CD8-positive, alpha-beta memory T cell (primary cell): ENCODE measurements around the gene TAP1. TPM values are rescaled to one million over a fixed set of nuclear protein-coding genes. Genes with fewer than 3 reads are reported as not detected.

ENCODE experiments used
- CTCF ChIA-PET: fragments of 350-600 bp; sonication (Branson Sonifier 250); formaldehyde crosslinking; loops from one replicate; lab custom pipeline; 2021; ENCODE audit warnings: antibody characterized with exemption; lab: Charles Lee
- POLR2A ChIA-PET: fragments of 350-600 bp; sonication (Branson Sonifier 250); formaldehyde crosslinking; loops from one replicate; lab custom pipeline; 2021; ENCODE audit warnings: antibody characterized with exemption; lab: Charles Lee
- DNase-seq, 5 donors: peaks; one replicate each; pipeline versions ENCODE4 v3.0.0 to v3.0.0-alpha.2; 2020 to 2022; ENCODE audit warnings: mixed read lengths in 1 of 5
- H3K27ac ChIP-seq: one replicate; pipeline ENCODE4 v1.7.0; 2013; ENCODE audit warnings: low read depth, mild to moderate bottlenecking, low read length, moderate library complexity
- H3K27me3 ChIP-seq: 2 replicates; pipeline ENCODE4 v1.7.0; 2013; ENCODE audit warnings: low read length, mild to moderate bottlenecking; ENCODE audit not compliant: insufficient read depth, poor library complexity, severe bottlenecking
- H3K36me3 ChIP-seq: 2 replicates; pipeline ENCODE4 v1.7.0; 2013; ENCODE audit warnings: mild to moderate bottlenecking, low read length, moderate library complexity; ENCODE audit not compliant: insufficient read depth
- H3K4me1 ChIP-seq: 2 replicates; pipeline ENCODE4 v1.7.0; 2013; ENCODE audit warnings: mild to moderate bottlenecking, low read length, moderate library complexity; ENCODE audit not compliant: insufficient read depth
- H3K4me3 ChIP-seq: 2 replicates; pipeline ENCODE4 v1.7.0; 2013; ENCODE audit warnings: mild to moderate bottlenecking, low read length
- H3K9me3 ChIP-seq: 2 replicates; pipeline ENCODE4 v1.7.0; 2013; ENCODE audit warnings: mild to moderate bottlenecking, low read length
- H3K27ac Mint-ChIP-seq, 8 donors: one replicate each; pipeline ENCODE4 v1.8.0; 2020 to 2021; ENCODE audit warnings: mixed read lengths in 8 of 8, mild to moderate bottlenecking in 6 of 8, inconsistent platforms in 3 of 8, moderate library complexity in 3 of 8
- H3K27me3 Mint-ChIP-seq, 2 donors: one replicate each; pipeline ENCODE4 v1.8.0; 2020 to 2021; ENCODE audit warnings: mixed read lengths in 2 of 2, mild to moderate bottlenecking in 1 of 2, moderate library complexity in 1 of 2
- H3K36me3 Mint-ChIP-seq, 3 donors: one replicate each; pipeline ENCODE4 v1.8.0; 2020 to 2021; ENCODE audit warnings: mixed read lengths in 3 of 3, inconsistent platforms in 1 of 3, mild to moderate bottlenecking in 1 of 3
- H3K4me1 Mint-ChIP-seq, 3 donors: one replicate each; pipeline ENCODE4 v1.8.0; 2020 to 2021; ENCODE audit warnings: mixed read lengths in 3 of 3, inconsistent platforms in 1 of 3, mild to moderate bottlenecking in 1 of 3
- H3K4me3 Mint-ChIP-seq, 7 donors: one replicate each; pipeline ENCODE4 v1.8.0; 2020 to 2021; ENCODE audit warnings: mixed read lengths in 7 of 7, mild to moderate bottlenecking in 6 of 7, moderate library complexity in 4 of 7, inconsistent platforms in 2 of 7
- H3K9me3 Mint-ChIP-seq, 5 donors: one replicate each; pipeline ENCODE4 v1.8.0; 2020 to 2022; ENCODE audit warnings: mixed read lengths in 5 of 5, mild to moderate bottlenecking in 3 of 5, moderate library complexity in 2 of 5, inconsistent platforms in 1 of 5
- polyA plus RNA-seq: library from polyadenylated mRNA; unstranded; fragments of 300-500 nt; fragmentation: Illumina TruSeq; gene quantifications from one replicate; pipeline ENCODE4 v1.2.3, GENCODE V29; 2021
- total RNA-seq, 2 experiments: library from RNA; stranded (reverse); gene quantifications; one replicate each; pipeline ENCODE4 v1.2.3, GENCODE V29; 2021

Gene TAP1
- total and polyA plus RNA-seq, 3 experiments from 2014 or later = 394 to 407 (median 396) TPM

GRCh38 chr6:32838114-32838958 is 15.2 kb downstream of the TAP1 start, which contains the start of gene TAP2:
TAP2 (minus strand) TSS chr6:32838739; CDS start chr6:32838233, 506 bp downstream.
- POLR2A ChIA-PET = interaction anchor here (0.5 to 10.1 kb wide), 15 partner anchors 17 to 1176 kb away, joined by 3 to 350 read pairs (median 3); partner anchors contain the start of genes HLA-DMA, HLA-DMB, PSMB9 and TAP1
- peaks cover 0 to 2% of the 10 kb centered on the region in 2 donors for H3K27me3 Mint-ChIP-seq
- Histone ChIP-seq H3K9me3 (no peaks in the 10 kb centered on the region), H3K4me1 (peaks cover 78% of the 10 kb centered on the region), H3K4me3 (peak within 1 kb of the TSS; percentile 75), H3K36me3 (peaks cover 47% of the 10 kb centered on the region), H3K27me3 (no peaks in the 10 kb centered on the region), H3K27ac (peak within 1 kb of the TSS; percentile 77)
- CTCF ChIA-PET = interaction anchor here (0.6 to 10.6 kb wide), 50 partner anchors 9 to 1436 kb away, joined by 3 to 295 read pairs (median 4); partner anchors contain the start of genes BRD2, HLA-DMA, HLA-DMB and HLA-DPB1
- peak; percentile 94 to 98 (median 97) for DNase-seq
- H3K4me3 Mint-ChIP-seq = peak within 1 kb of the TSS; percentile 91 to 97 (median 96)
- peaks cover 27 to 83% (median 32%) of the 10 kb centered on the region in 3 donors for H3K36me3 Mint-ChIP-seq
- H3K4me1 Mint-ChIP-seq = peaks cover 84 to 91% (median 88%) of the 10 kb centered on the region in 3 donors
- H3K9me3 Mint-ChIP-seq = no peaks in the 10 kb centered on the region
- peak within 1 kb of the TSS; percentile 91 to 100 (median 100) for H3K27ac Mint-ChIP-seq

GRCh38 chr6:32837651-32838113 is 15.8 kb downstream of the TAP1 start:
- peak overlapping the region; percentile 75 for H3K4me3 ChIP-seq
- peak overlapping the region; percentile 91 to 97 (median 96) for H3K4me3 Mint-ChIP-seq
- H3K9me3 ChIP-seq = no peaks in the 10 kb centered on the region
- H3K36me3 ChIP-seq = peaks cover 50% of the 10 kb centered on the region
- no peak for DNase-seq
- peaks cover 27 to 83% (median 37%) of the 10 kb centered on the region in 3 donors for H3K36me3 Mint-ChIP-seq
- ChIA-PET CTCF (interaction anchor here (0.8 to 10.6 kb wide), 25 partner anchors 9 to 633 kb away, joined by 3 to 295 read pairs (median 7); partner anchors contain the start of genes BRD2, HLA-DMA, HLA-DMB and HLA-DPB1), POLR2A (interaction anchor here (0.6 to 10.1 kb wide), 11 partner anchors 17 to 1175 kb away, joined by 3 to 350 read pairs (median 3); partner anchors contain the start of genes HLA-DMA, HLA-DMB, PSMB9 and TAP1)
- peak overlapping the region; percentile 91 to 100 (median 98) for H3K27ac Mint-ChIP-seq
- H3K27me3 ChIP-seq = no peaks in the 10 kb centered on the region
- H3K4me1 Mint-ChIP-seq = peaks cover 85 to 92% (median 89%) of the 10 kb centered on the region in 3 donors
- peaks cover 0 to 2% of the 10 kb centered on the region in 2 donors for H3K27me3 Mint-ChIP-seq
- H3K9me3 Mint-ChIP-seq = no peaks in the 10 kb centered on the region
- H3K27ac ChIP-seq = peak overlapping the region; percentile 77
- peaks cover 73% of the 10 kb centered on the region for H3K4me1 ChIP-seq

- Histone ChIP-seq H3K4me3 (no peak overlapping the region), H3K27ac (no peak overlapping the region)
These were observed 16.6 kb downstream of the TAP1 start for GRCh38 chr6:32836873-32837272.

DNA sequence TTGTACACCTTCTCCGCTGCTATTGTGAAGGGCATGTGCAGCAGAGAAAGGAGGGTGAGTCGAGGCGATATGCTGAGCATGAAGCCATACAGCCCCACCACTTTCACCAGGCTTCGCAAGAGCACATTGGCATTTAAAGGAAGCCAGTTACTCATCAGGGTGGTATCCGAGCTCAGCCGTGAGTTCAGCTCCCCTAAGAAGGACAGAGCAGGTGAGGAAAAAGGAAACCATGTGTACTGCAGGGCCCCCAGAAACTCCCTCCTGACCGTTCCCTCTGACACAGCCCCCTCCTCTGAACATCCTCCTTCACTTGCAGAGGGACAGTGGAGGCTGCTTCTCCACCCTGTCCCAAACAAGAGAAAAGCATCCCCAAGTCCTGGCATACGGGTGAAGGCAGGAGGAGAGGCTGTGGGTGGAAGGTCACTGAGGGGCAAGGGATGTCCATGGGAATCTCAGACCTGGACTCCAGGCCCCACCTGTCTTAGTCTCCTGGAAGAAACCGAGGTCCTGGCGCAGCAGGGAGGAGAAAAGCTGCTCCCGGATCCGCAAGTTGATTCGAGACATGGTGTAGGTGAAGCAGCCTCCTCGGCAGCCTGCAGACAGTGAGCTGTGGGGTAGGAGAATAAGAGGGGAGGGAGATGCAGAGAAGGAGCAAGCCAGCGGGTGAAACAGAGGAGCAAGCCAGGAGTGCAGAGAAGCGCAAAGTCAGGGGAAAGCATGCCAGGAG is 18.2 kb downstream of the TAP1 start:
- H3K4me3 ChIP-seq = no peak overlapping the region
- peaks cover 55% of the 10 kb centered on the region for H3K36me3 ChIP-seq
- H3K36me3 Mint-ChIP-seq = peaks cover 18 to 83% (median 28%) of the 10 kb centered on the region in 3 donors
- H3K4me3 Mint-ChIP-seq = peak overlapping the region in 5 of 7 donors; percentile 9 to 96 (median 91)
- CTCF ChIA-PET = interaction anchor here (1.1 to 3.2 kb wide), 2 partner anchors 33 to 149 kb away, joined by 6 to 16 read pairs; no protein-coding TSS in a partner anchor
- peak overlapping the region in 7 of 8 donors; percentile 11 to 100 (median 81) for H3K27ac Mint-ChIP-seq
- H3K9me3 ChIP-seq = no peaks in the 10 kb centered on the region
- no peak overlapping the region for H3K27ac ChIP-seq
- no peaks in the 10 kb centered on the region for H3K9me3 Mint-ChIP-seq
- peaks cover 49% of the 10 kb centered on the region for H3K4me1 ChIP-seq
- peaks cover 70 to 85% (median 73%) of the 10 kb centered on the region in 3 donors for H3K4me1 Mint-ChIP-seq
- H3K27me3 Mint-ChIP-seq = no peaks in the 10 kb centered on the region
- H3K27me3 ChIP-seq = no peaks in the 10 kb centered on the region
- no peak for DNase-seq
- POLR2A ChIA-PET = interaction anchor here (0.6 kb wide), 1 partner anchor 19 kb away, joined by 3 read pairs; the partner anchor contains the start of genes PSMB9 and TAP1

More at GRCh38 chr6:32836873-32837272, 16.6 kb downstream of the TAP1 start:
- peaks cover 22 to 83% (median 32%) of the 10 kb centered on the region in 3 donors for H3K36me3 Mint-ChIP-seq
- Histone ChIP-seq H3K9me3 (no peaks in the 10 kb centered on the region), H3K27me3 (no peaks in the 10 kb centered on the region), H3K4me1 (peaks cover 65% of the 10 kb centered on the region), H3K36me3 (peaks cover 50% of the 10 kb centered on the region)
- no peak for DNase-seq
- peak overlapping the region; percentile 91 to 97 (median 96) for H3K4me3 Mint-ChIP-seq
- no peaks in the 10 kb centered on the region for H3K27me3 Mint-ChIP-seq
- peaks cover 76 to 88% (median 84%) of the 10 kb centered on the region in 3 donors for H3K4me1 Mint-ChIP-seq
- CTCF ChIA-PET = interaction anchor here (6.8 to 10.6 kb wide), 2 partner anchors 20 to 32 kb away, joined by 190 to 295 read pairs; partner anchors contain the start of genes PSMB9 and TAP1
- POLR2A ChIA-PET = interaction anchor here (1.2 to 10.1 kb wide), 2 partner anchors 18 to 104 kb away, joined by 3 to 350 read pairs; partner anchors contain the start of genes HLA-DMB, PSMB9 and TAP1
- H3K9me3 Mint-ChIP-seq = no peaks in the 10 kb centered on the region
- H3K27ac Mint-ChIP-seq = peak overlapping the region; percentile 4 to 100 (median 95)

DNA sequence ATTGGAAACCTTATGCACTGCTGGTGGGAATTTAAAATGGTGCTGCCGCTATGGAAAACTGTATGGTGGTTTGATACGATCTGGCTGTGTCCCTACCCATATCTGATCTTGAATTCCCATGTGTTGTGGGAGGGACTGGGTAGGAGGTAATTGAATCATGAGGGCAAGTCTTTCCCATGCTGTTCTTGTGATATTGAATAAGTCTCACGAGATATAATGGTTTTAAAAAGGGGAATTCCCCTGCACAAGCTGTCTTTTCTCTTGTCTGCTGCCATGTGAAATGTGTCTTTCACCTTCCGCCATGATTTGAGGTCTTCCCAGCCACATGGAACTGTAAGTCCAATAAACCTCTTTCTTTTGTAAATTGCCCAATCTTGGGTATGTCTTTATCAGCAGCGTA is 19.8 kb downstream of the TAP1 start:
- CTCF ChIA-PET = interaction anchor here (3.2 kb wide), 1 partner anchor 35 kb away, joined by 16 read pairs; no protein-coding TSS in a partner anchor

DNA sequence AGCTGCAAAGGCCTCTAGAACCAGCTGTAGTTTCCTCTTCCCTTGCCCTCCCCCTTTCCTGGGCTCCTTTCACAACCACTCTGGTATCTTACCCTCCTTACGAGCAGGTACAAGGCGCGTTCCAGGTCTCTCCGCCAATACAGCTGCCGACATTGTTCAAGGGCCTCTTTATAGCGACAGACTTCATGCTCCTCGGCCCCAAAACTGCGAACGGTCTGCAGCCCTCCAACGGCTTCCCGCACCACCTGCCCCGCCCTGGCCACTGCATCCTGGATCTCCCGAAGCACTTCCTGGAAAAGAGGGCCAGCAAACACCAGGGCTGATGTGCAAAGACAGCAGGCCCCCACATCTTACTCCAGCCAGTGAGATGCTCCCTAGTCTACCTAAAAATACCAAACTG is 21.0 kb downstream of the TAP1 start:
- no peak overlapping the region for H3K4me3 Mint-ChIP-seq
- POLR2A ChIA-PET = no interaction called here
- no peak overlapping the region for H3K27ac ChIP-seq

More for the DNA sequence above, 19.8 kb downstream of the TAP1 start:
- Histone ChIP-seq H3K4me1 (peaks cover 34% of the 10 kb centered on the region), H3K9me3 (no peaks in the 10 kb centered on the region), H3K36me3 (peaks cover 71% of the 10 kb centered on the region), H3K4me3 (no peak overlapping the region), H3K27me3 (no peaks in the 10 kb centered on the region), H3K27ac (no peak overlapping the region)
- peaks cover 56 to 69% (median 57%) of the 10 kb centered on the region in 3 donors for H3K4me1 Mint-ChIP-seq
- POLR2A ChIA-PET = no interaction called here
- no peaks in the 10 kb centered on the region for H3K9me3 Mint-ChIP-seq
- no peak for DNase-seq
- H3K4me3 Mint-ChIP-seq = peak overlapping the region in 1 of 7 donors; percentile 13
- peak overlapping the region in 6 of 8 donors; percentile 26 to 96 (median 69) for H3K27ac Mint-ChIP-seq
- H3K36me3 Mint-ChIP-seq = peaks cover 18 to 94% (median 29%) of the 10 kb centered on the region in 3 donors
- H3K27me3 Mint-ChIP-seq = no peaks in the 10 kb centered on the region

GRCh38 chr6:32830936-32831335 is 22.6 kb downstream of the TAP1 start:
- Histone ChIP-seq H3K9me3 (no peaks in the 10 kb centered on the region), H3K27ac (no peak overlapping the region), H3K4me3 (no peak overlapping the region), H3K27me3 (no peaks in the 10 kb centered on the region), H3K36me3 (peaks cover 61% of the 10 kb centered on the region), H3K4me1 (peaks cover 13% of the 10 kb centered on the region)
- no peak overlapping the region for H3K4me3 Mint-ChIP-seq
- peak overlapping the region in 5 of 8 donors; percentile 48 to 87 (median 66) for H3K27ac Mint-ChIP-seq
- no peaks in the 10 kb centered on the region for H3K27me3 Mint-ChIP-seq
- CTCF ChIA-PET = interaction anchor here (1.0 to 1.3 kb wide), 2 partner anchors 22 to 37 kb away, joined by 3 read pairs; partner anchors contain the start of gene TAP1
- no peak for DNase-seq
- peaks cover 37 to 51% (median 40%) of the 10 kb centered on the region in 3 donors for H3K4me1 Mint-ChIP-seq
- POLR2A ChIA-PET = no interaction called here
- peaks cover 11 to 89% (median 32%) of the 10 kb centered on the region in 3 donors for H3K36me3 Mint-ChIP-seq
- H3K9me3 Mint-ChIP-seq = no peaks in the 10 kb centered on the region

More for the DNA sequence above, 21.0 kb downstream of the TAP1 start:
- CTCF ChIA-PET = interaction anchor here (3.2 kb wide), 1 partner anchor 36 kb away, joined by 16 read pairs; no protein-coding TSS in a partner anchor
- H3K36me3 Mint-ChIP-seq = peaks cover 18 to 99% (median 29%) of the 10 kb centered on the region in 3 donors
- peaks cover 29% of the 10 kb centered on the region for H3K4me1 ChIP-seq
- no peaks in the 10 kb centered on the region for H3K27me3 Mint-ChIP-seq
- H3K9me3 Mint-ChIP-seq = no peaks in the 10 kb centered on the region
- H3K4me1 Mint-ChIP-seq = peaks cover 53 to 67% (median 55%) of the 10 kb centered on the region in 3 donors
- DNase-seq = no peak
- no peaks in the 10 kb centered on the region for H3K27me3 ChIP-seq
- H3K4me3 ChIP-seq = no peak overlapping the region
- peaks cover 72% of the 10 kb centered on the region for H3K36me3 ChIP-seq
- no peaks in the 10 kb centered on the region for H3K9me3 ChIP-seq
- H3K27ac Mint-ChIP-seq = peak overlapping the region in 4 of 8 donors; percentile 9 to 96 (median 21)
